GM18907 (cell line): ENCODE data around the gene SYNPO2.
"Not testable (repeated sequence)": the region's sequence is repeated elsewhere in the genome, so short reads cannot be mapped to it uniquely, and the experiment has no call there.

Experiments
- ATAC-seq: cut with Tn5 transposase; IDR thresholded peaks from one replicate; pipeline ENCODE4 v1.9.1; 2021; ENCODE audit warnings: mild to moderate bottlenecking, moderate library complexity; ENCODE audit not compliant: unreplicated experiment

SYNPO2 gene

DNA sequence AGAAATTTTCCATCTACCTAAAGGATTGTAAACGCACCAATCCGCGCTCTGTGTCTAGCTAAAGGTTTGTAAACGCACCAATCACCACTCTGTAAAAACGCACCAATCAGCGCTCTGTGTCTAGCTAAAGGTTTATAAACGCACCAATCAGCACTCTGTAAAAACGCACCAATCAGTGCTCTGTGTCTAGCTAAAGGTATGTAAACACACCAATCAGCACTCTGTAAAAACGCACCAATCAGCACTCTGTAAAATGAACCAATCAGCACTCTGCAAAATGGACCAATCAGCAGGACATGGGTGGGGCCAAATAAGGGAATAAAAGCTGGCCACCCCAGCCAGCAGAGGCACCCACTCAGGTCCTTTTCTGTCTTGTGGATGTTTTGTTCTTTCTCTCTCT, 10.1 kb upstream of the SYNPO2 start:
- ATAC-seq: not testable (repeated sequence)

- ATAC-seq: no peak
These were observed 9.2 kb upstream of the SYNPO2 start for GRCh38 chr4:118879409-118879808.

GRCh38 chr4:118881512-118882146, 7.0 kb upstream of the SYNPO2 start:
- ATAC-seq: no peak

DNA sequence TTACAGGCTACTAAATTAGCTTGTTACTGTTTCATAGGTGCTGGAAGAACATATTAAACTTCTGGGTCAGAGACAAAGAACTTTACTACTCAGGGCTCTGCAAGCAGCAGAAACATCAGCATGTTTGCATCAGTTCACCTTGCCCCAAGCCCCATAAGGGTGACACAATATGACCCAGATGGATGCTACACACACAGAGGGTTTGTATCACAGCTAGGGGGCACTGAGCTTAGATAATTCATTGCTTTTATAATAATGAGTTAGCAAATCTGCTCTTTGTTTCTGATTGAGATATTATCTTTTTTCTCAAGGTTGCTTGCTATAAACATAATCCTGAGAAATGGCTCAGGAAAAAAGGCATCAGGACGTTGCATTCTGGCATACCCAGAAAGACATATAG, 4.8 kb upstream of the SYNPO2 start:
- no peak for ATAC-seq

DNA sequence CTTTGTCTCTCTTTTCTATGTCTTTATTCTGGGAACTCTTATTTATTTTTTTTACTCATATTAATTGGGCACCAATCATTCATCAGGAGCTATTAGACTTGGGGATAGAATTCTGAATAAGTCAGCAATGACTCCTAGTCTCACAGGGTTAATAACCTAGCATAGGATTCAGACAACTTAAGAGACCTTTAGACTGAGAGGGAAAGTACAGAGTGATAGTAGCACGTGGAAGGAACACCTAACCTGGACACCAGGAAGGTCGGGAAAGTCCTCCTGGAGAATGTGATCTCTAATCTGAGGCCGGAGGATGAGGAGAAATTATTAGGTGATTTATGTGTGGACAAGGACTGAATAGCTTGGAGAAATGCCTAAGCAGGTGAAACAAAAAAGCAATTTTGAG, 3.9 kb upstream of the SYNPO2 start:
- no peak for ATAC-seq

GRCh38 chr4:118889312-118889691, 648 bp downstream of the SYNPO2 start:
- no peak for ATAC-seq

GRCh38 chr4:118894034-118894433, 5.4 kb downstream of the SYNPO2 start:
- ATAC-seq: no peak

- ATAC-seq: no peak
These were observed 9.6 kb downstream of the SYNPO2 start for GRCh38 chr4:118898221-118898620.

GRCh38 chr4:118898684-118899138, 10.1 kb downstream of the SYNPO2 start:
- no peak for ATAC-seq

- ATAC-seq: no peak
These were observed 15.8 kb downstream of the SYNPO2 start for GRCh38 chr4:118904418-118904817.

DNA sequence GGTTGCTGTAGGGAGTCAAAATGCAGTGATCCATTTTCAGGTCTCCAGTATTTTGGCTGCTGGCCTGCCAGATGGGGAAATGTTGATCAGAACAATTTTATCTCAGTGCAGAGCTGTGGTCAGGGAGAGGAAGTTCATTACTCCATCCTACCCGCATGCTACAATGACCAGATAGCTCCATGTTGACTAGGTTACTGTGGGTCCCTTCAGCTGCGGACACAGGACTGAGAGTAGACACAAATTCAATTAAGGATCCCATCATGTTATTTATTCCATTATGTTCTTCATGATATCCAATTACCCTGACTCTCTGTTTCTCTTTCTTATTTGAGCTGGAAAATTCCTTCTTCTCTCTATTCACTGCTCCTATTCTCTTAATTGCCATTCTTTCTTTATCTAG, 16.3 kb downstream of the SYNPO2 start:
- ATAC-seq: no peak

GRCh38 chr4:118905566-118905965, 16.9 kb downstream of the SYNPO2 start:
- ATAC-seq: no peak

GRCh38 chr4:118909173-118909956, 20.7 kb downstream of the SYNPO2 start:
- no peak for ATAC-seq

DNA sequence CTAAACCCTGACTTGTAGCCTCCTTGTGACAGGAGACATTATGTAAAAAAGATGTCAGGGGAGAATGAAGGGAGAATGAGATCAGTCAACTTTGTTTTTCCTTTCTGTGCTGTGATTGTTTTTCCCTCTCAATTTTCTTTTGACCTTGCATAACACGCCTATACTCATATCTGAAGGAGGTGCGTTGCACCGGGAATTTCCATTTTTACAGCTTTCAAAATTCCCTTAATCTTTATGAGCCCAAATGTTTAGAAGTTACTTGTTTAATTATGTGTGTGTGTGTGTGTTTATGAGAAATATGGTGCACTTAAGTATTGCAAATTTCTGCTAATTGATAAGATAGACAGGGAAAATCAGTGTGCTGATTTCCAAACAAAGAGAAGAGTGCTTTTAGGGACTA, 21.6 kb downstream of the SYNPO2 start:
- no peak for ATAC-seq

DNA sequence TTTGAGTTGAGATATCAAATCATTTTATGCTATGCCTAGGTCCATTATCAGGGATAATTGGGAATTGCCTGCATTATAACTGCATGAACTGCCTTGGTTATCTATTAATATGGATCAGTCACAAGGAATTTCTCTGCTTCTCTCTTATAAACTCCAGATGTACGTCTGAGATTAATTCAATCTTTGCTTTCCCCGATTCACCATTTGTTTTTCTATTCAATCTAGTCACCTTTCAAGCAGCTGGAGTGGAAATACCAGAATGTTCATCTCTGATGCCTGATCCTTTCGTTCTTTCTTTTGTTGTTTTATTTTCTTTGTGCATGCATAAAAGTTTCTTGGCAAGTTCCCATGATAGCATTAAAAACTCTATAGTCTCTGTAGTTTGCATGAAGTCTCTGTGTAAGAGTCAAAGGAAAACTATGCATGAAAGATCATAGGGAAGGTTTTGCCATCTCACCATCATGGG, 22.6 kb downstream of the SYNPO2 start:
- ATAC-seq: no peak

DNA sequence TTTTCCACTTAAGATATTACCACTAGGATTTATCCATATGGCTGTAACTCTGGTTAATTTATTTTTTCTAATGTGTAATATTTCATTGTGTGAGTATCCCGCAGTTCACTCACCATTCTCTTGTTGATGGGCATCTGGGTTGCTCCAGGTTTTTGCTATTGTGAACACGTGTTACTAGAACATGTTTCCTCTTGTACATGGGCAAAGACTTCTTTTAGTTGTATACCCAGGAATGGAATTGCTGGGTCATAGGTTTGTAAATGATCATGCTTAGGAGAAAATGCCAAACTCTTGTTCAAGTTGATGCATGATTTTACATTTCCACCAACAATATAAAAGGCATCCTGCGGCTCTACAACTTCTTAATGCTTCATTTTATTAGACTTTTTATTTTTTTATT, 26.8 kb downstream of the SYNPO2 start:
- ATAC-seq: no peak

- no peak for ATAC-seq
These were observed 28.1 kb downstream of the SYNPO2 start for GRCh38 chr4:118916691-118917289.

DNA sequence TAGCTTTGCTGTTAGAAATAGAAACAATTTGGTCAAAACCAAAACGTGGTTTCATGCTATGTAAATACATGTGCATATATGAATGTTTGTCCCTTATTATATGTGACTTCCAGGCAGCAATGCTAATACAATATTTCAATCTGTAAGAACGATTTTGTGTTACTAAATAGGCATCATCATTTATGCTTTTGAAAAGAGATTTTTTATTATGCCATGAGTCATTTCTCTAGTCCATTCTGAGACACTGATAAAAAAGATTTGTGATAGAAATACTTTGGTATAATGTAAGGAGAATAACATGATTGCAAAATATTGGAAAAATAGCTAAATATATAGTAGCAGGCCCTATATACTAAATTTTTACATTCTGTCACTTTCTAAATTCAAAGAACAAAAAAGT, 28.9 kb downstream of the SYNPO2 start:
- ATAC-seq: no peak

DNA sequence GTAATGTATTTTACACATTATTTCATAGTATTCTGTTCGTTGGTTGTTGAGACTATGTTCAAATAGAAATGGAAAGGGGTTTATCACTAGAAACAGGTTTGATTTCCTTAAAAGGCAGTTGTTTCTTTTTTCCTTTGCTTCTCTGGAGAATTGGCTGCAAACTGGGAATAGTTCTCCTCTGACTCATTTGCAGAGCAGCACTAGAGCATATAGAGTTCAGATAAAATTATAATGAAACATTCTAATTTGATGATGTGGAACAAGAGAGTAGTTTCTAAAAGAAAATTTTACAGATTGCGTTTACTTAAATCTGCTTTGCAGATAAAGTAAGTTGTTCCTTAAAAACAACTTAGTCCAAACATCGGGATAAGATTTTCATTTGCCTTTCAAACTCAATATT, 29.7 kb downstream of the SYNPO2 start:
- ATAC-seq: no peak

- ATAC-seq: no peak
These were observed 31.6 kb downstream of the SYNPO2 start for GRCh38 chr4:118920247-118920646.

- ATAC-seq: no peak
These were observed 33.1 kb downstream of the SYNPO2 start for GRCh38 chr4:118921786-118922185.

GRCh38 chr4:118923891-118924290, 35.2 kb downstream of the SYNPO2 start:
- no peak for ATAC-seq
